ENCODE results near the gene STK24.

DNA sequence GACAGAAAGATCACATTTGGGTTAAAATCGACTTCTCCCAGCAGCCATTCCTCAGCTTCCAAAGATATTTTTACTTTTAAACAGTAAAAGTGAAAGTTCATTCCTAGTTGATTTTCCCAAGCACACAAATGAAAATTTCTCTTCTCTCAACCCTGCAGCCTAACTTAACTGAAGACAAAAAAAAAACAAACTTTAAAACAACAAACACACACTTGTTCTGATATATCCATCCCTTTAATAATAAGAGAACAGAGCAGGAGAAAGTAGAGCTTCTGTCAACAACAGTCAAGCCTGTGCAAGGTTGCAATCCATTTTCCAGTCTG is 72.9 kb downstream of the STK24 start:
- TF ChIP-seq, protein P1, sequence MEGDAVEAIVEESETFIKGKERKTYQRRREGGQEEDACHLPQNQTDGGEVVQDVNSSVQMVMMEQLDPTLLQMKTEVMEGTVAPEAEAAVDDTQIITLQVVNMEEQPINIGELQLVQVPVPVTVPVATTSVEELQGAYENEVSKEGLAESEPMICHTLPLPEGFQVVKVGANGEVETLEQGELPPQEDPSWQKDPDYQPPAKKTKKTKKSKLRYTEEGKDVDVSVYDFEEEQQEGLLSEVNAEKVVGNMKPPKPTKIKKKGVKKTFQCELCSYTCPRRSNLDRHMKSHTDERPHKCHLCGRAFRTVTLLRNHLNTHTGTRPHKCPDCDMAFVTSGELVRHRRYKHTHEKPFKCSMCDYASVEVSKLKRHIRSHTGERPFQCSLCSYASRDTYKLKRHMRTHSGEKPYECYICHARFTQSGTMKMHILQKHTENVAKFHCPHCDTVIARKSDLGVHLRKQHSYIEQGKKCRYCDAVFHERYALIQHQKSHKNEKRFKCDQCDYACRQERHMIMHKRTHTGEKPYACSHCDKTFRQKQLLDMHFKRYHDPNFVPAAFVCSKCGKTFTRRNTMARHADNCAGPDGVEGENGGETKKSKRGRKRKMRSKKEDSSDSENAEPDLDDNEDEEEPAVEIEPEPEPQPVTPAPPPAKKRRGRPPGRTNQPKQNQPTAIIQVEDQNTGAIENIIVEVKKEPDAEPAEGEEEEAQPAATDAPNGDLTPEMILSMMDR (conservative IDR thresholded peaks at IDR 0.05) = no peak
- TF ChIP-seq ZFX (IDR thresholded peaks at IDR 0.05) = no peak
